OCI-LY7 (cell line): ENCODE data around the gene ARHGEF40. TPM values are rescaled to one million over a fixed set of nuclear protein-coding genes. Genes with fewer than 3 reads are reported as not detected.
A peak's percentile ranks its signal among the peaks of the same experiment; 100 is the strongest.

Source experiments
- BruUV-seq: library from RNA; stranded (reverse); fragments of 400-500 nt; replicated peaks from 2 replicates; lab custom pipeline; 2021; lab: Mats Ljungman, UMichigan
- CTCF ChIA-PET: fragments of 300-600 bp; sonication (Branson Sonifier 250); formaldehyde crosslinking; loops from one replicate; lab custom pipeline; 2022; ENCODE audit warnings: antibody characterized with exemption; ENCODE audit not compliant: unreplicated experiment; lab: Charles Lee
- POLR2A ChIA-PET: fragments of 300-600 bp; sonication (Branson Sonifier 250); formaldehyde crosslinking; loops from one replicate; lab custom pipeline; 2022; ENCODE audit warnings: antibody characterized with exemption; lab: Charles Lee
- DNase-seq: peaks from one replicate; pipeline ENCODE4 v3.0.0-alpha.2; 2015; ENCODE audit warnings: low spot score
- H2AFZ ChIP-seq: fragments of 200-600 bp; sonication (generic), shearing (Covaris generic); 2 replicates; pipeline ENCODE4 v1.6.1; 2014; ENCODE audit warnings: mild to moderate bottlenecking, antibody characterized with exemption, low read length, moderate library complexity
- H3K27ac ChIP-seq: fragments of 200-600 bp; sonication (generic); 2 replicates; pipeline ENCODE4 v1.5.1; 2014; ENCODE audit warnings: mixed run types, low read depth, mild to moderate bottlenecking, moderate library complexity, low read length, inconsistent platforms; ENCODE audit not compliant: poor library complexity, severe bottlenecking
- H3K36me3 ChIP-seq: fragments of 200-600 bp; sonication (generic); 2 replicates; pipeline ENCODE4 v1.6.1; 2014; ENCODE audit warnings: mild to moderate bottlenecking, antibody characterized with exemption, low read length, moderate library complexity, mixed read lengths; ENCODE audit not compliant: insufficient read depth
- H3K4me1 ChIP-seq: fragments of 200-600 bp; sonication (generic); 2 replicates; pipeline ENCODE4 v1.5.1; 2014; ENCODE audit warnings: mild to moderate bottlenecking, low read length; ENCODE audit not compliant: insufficient read depth, poor library complexity, severe bottlenecking
- H3K4me2 ChIP-seq: fragments of 200-600 bp; sonication (generic); 2 replicates; pipeline ENCODE4 v1.6.1; 2014; ENCODE audit warnings: mild to moderate bottlenecking, low read length
- H3K4me3 ChIP-seq: fragments of 200-600 bp; sonication (generic); 2 replicates; pipeline ENCODE4 v1.5.1; 2014; ENCODE audit warnings: mild to moderate bottlenecking, low read depth, low read length; ENCODE audit not compliant: poor library complexity, severe bottlenecking
- H3K79me2 ChIP-seq: fragments of 200-600 bp; sonication (generic); 2 replicates; pipeline ENCODE4 v1.6.1; 2016; ENCODE audit warnings: low read depth, mild to moderate bottlenecking, low read length, moderate library complexity, mixed read lengths; ENCODE audit not compliant: insufficient read depth
- H3K9me2 ChIP-seq: fragments of 200-600 bp; sonication (generic); 2 replicates; pipeline ENCODE4 v1.6.1; 2016; ENCODE audit warnings: mild to moderate bottlenecking, low read length, mixed read lengths; ENCODE audit not compliant: insufficient read depth
- H3K9me3 ChIP-seq: fragments of 200-600 bp; sonication (generic); 2 replicates; pipeline ENCODE4 v1.6.1; 2014; ENCODE audit warnings: mild to moderate bottlenecking, mixed run types, low read length, mixed read lengths
- H4K20me1 ChIP-seq: fragments of 200-600 bp; sonication (generic); 2 replicates; pipeline ENCODE4 v1.6.1; 2014; ENCODE audit warnings: mild to moderate bottlenecking, antibody characterized with exemption, low read length, moderate library complexity, mixed read lengths; ENCODE audit not compliant: insufficient read depth
- CTCF ChIP-seq: fragments of 200-600 bp; sonication (generic); conservative IDR thresholded peaks from 2 replicates; pipeline ENCODE4 v1.5.1; 2014; ENCODE audit warnings: mild to moderate bottlenecking, antibody characterized with exemption, low read length, moderate library complexity, mixed read lengths
- EZH2phosphoT487 ChIP-seq: fragments of 200-600 bp; sonication (generic); IDR thresholded peaks from 2 replicates; pipeline ENCODE4 v1.6.1; 2018; ENCODE audit warnings: low read depth, borderline replicate concordance, mild to moderate bottlenecking, mixed run types, antibody characterized with exemption, low read length, moderate library complexity, mixed read lengths
- intact Hi-C: fragments of 100-400 bp; cut with micrococcal nuclease; formaldehyde crosslinking; loops from one replicate; pipeline ENCODE4 v1.10.0; 2022; ENCODE audit not compliant: unreplicated experiment
- total RNA-seq, 2 experiments: library from RNA; depleted of rRNA in 1 of 2; stranded (reverse); fragments of >200 nt in 1 of 2; shearing (Covaris generic) in 1 of 2; gene quantifications; 2 replicates each; pipeline ENCODE4 v1.2.3, GENCODE V29; 2014 to 2022

Gene ARHGEF40
- total RNA-seq, 2 experiments from 2014 or later: 1.3 to 2.0 TPM

GRCh38 chr14:21072031-21072473 lies 1.9 kb downstream of the ARHGEF40 start:
- CTCF ChIA-PET: interaction anchor here (0.6 to 2.0 kb wide), 4 partner anchors 16 to 112 kb away, joined by 7 to 16 read pairs (median 9); no protein-coding TSS in a partner anchor
- Histone ChIP-seq H3K4me3 (peak overlapping the region; percentile 68), H4K20me1 (no peaks in the 10 kb centered on the region), H3K79me2 (no peaks in the 10 kb centered on the region), H3K36me3 (no peaks in the 10 kb centered on the region), H3K27ac (peak overlapping the region; percentile 28), H3K4me2 (peak overlapping the region; percentile 87), H3K4me1 (peaks cover 41% of the 10 kb centered on the region), H3K9me2 (no peaks in the 10 kb centered on the region), H3K9me3 (no peaks in the 10 kb centered on the region), H2AFZ (peak overlapping the region; percentile 83)
- intact Hi-C loops: no loop called here
- no TSS peak for BruUV-seq
- DNase-seq: no peak
- TF ChIP-seq CTCF (no peak), EZH2phosphoT487 (no peak)
- POLR2A ChIA-PET: interaction anchor here (0.6 to 2.7 kb wide), 12 partner anchors 8 to 442 kb away, joined by 3 to 31 read pairs (median 6); partner anchors contain the start of gene ANG

- H4K20me1 ChIP-seq: no peaks in the 10 kb centered on the region
- no TSS peak for BruUV-seq
- intact Hi-C loops: no loop called here
- H3K9me3 ChIP-seq: no peaks in the 10 kb centered on the region
- peaks cover 41% of the 10 kb centered on the region for H3K4me1 ChIP-seq
- no peaks in the 10 kb centered on the region for H3K36me3 ChIP-seq
- no peak overlapping the region for H2AFZ ChIP-seq
- no peak overlapping the region for H3K27ac ChIP-seq
- ChIA-PET POLR2A (interaction anchor here (2.5 to 2.7 kb wide), 2 partner anchors 15 to 31 kb away, joined by 7 to 31 read pairs; no protein-coding TSS in a partner anchor), CTCF (interaction anchor here (1.5 kb wide), 1 partner anchor 23 kb away, joined by 7 read pairs; no protein-coding TSS in a partner anchor)
- no peaks in the 10 kb centered on the region for H3K79me2 ChIP-seq
- DNase-seq: no peak
- no peak overlapping the region for H3K4me3 ChIP-seq
- TF ChIP-seq CTCF (no peak), EZH2phosphoT487 (no peak)
- no peaks in the 10 kb centered on the region for H3K9me2 ChIP-seq
- no peak overlapping the region for H3K4me2 ChIP-seq
Observed at GRCh38 chr14:21072781-21073339, 2.8 kb downstream of the ARHGEF40 start.

- H3K79me2 ChIP-seq: no peaks in the 10 kb centered on the region
- TF ChIP-seq EZH2phosphoT487 (no peak), CTCF (no peak)
- no peak overlapping the region for H2AFZ ChIP-seq
- no peaks in the 10 kb centered on the region for H4K20me1 ChIP-seq
- H3K9me3 ChIP-seq: no peaks in the 10 kb centered on the region
- ChIA-PET CTCF (no interaction called here), POLR2A (no interaction called here)
- no peak overlapping the region for H3K4me2 ChIP-seq
- BruUV-seq: no TSS peak
- H3K36me3 ChIP-seq: no peaks in the 10 kb centered on the region
- no peak overlapping the region for H3K4me3 ChIP-seq
- intact Hi-C loops: no loop called here
- H3K27ac ChIP-seq: no peak overlapping the region
- H3K4me1 ChIP-seq: peaks cover 36% of the 10 kb centered on the region
- no peak for DNase-seq
- H3K9me2 ChIP-seq: no peaks in the 10 kb centered on the region
Observed at GRCh38 chr14:21073921-21074320, 3.8 kb downstream of the ARHGEF40 start.
